ENCODE data around the gene TACR1.

The TACR1 gene

DNA sequence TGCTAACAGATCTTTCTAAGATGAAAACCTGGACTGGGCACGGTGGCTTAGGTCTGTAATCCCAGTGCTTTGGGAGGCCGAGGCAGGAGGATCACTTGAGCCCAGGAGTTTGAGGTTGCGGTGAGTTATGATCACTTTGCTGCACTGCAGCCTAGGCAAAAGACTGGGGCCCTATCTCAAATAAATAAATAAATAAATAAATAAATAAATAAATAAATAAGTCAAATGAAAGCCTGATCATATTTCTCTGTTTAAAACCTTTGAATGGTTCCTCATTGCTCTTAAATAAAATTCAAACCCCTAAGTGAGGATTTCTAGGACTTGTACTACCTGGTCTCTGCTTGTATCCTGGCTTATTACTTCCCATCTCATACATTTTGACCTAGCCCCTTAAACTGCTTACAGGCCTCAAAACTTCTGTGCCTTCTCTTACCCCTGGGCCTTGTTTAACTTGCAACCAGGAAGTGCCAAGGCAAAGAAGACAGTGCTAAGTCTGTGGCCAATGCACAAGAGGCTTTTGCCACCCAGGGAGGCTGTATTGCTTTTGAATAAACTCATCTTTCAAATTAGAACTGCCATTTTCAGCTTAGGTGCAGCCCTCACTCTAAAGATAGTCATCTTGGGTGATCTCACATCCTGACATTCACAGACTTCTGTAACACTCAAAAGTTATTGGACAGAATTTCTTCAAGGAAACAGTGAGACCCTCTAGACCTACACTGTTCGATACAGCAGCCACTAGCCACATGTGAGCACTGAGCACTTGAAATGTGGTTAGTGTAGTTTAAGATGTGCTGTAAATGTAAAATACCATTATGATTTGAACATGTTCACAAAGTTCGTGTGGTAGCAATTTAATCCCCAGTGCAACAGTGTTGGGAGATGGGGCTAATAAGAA is 167.2 kb downstream of the TACR1 start:
- H3K36me3 ChIP-seq (ENCODE audit: low read depth) = no peaks in the 10 kb centered on the region
- TF ChIP-seq, protein P1, sequence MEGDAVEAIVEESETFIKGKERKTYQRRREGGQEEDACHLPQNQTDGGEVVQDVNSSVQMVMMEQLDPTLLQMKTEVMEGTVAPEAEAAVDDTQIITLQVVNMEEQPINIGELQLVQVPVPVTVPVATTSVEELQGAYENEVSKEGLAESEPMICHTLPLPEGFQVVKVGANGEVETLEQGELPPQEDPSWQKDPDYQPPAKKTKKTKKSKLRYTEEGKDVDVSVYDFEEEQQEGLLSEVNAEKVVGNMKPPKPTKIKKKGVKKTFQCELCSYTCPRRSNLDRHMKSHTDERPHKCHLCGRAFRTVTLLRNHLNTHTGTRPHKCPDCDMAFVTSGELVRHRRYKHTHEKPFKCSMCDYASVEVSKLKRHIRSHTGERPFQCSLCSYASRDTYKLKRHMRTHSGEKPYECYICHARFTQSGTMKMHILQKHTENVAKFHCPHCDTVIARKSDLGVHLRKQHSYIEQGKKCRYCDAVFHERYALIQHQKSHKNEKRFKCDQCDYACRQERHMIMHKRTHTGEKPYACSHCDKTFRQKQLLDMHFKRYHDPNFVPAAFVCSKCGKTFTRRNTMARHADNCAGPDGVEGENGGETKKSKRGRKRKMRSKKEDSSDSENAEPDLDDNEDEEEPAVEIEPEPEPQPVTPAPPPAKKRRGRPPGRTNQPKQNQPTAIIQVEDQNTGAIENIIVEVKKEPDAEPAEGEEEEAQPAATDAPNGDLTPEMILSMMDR (IDR thresholded peaks at IDR 0.05; ENCODE audit: poor library complexity, severe bottlenecking) = no peak
- ATAC-seq (ENCODE audit: low read depth) (no peak), DNase-seq (ENCODE audit: low spot score) (no peak)
- no peak overlapping the region for H3K4me3 ChIP-seq (ENCODE audit: severe bottlenecking)
- no peaks in the 10 kb centered on the region for H3K9me3 ChIP-seq (ENCODE audit: severe bottlenecking)
- no peak overlapping the region for H3K27ac ChIP-seq (ENCODE audit: poor library complexity, severe bottlenecking)
- H3K27me3 ChIP-seq (ENCODE audit: insufficient read depth, poor library complexity, severe bottlenecking) = no peaks in the 10 kb centered on the region
- no peaks in the 10 kb centered on the region for H3K4me1 ChIP-seq (ENCODE audit: insufficient read depth, poor library complexity, severe bottlenecking)

DNA sequence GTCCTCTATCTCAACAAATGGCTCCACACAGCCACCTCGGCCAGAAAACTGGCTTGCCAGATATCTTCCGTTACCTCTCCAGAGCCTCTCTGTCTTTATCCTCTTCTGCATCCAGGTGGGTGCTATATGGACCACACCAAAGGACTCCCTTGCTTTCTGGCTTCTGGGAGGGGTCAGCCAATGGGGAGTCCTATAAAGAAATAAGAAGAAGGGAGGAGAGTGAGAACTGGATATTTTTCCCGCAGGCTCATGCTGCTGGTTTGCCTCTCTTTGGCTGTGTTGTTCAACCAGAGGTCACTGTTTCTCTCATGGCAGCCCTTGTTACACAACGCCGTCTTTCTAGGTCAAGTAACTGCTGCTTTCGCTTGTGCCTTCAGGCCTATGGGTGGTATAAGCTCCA is 168.1 kb downstream of the TACR1 start:
- Histone ChIP-seq H3K4me1 (ENCODE audit: insufficient read depth, poor library complexity, severe bottlenecking) (no peaks in the 10 kb centered on the region), H3K36me3 (ENCODE audit: low read depth) (no peaks in the 10 kb centered on the region), H3K9me3 (ENCODE audit: severe bottlenecking) (no peaks in the 10 kb centered on the region), H3K27me3 (ENCODE audit: insufficient read depth, poor library complexity, severe bottlenecking) (no peaks in the 10 kb centered on the region), H3K4me3 (ENCODE audit: severe bottlenecking) (no peak overlapping the region), H3K27ac (ENCODE audit: poor library complexity, severe bottlenecking) (no peak overlapping the region)
- TF ChIP-seq, protein P1 (IDR thresholded peaks at IDR 0.05; ENCODE audit: poor library complexity, severe bottlenecking) = no peak
- DNase-seq (ENCODE audit: low spot score) (no peak), ATAC-seq (ENCODE audit: low read depth) (no peak)

DNA sequence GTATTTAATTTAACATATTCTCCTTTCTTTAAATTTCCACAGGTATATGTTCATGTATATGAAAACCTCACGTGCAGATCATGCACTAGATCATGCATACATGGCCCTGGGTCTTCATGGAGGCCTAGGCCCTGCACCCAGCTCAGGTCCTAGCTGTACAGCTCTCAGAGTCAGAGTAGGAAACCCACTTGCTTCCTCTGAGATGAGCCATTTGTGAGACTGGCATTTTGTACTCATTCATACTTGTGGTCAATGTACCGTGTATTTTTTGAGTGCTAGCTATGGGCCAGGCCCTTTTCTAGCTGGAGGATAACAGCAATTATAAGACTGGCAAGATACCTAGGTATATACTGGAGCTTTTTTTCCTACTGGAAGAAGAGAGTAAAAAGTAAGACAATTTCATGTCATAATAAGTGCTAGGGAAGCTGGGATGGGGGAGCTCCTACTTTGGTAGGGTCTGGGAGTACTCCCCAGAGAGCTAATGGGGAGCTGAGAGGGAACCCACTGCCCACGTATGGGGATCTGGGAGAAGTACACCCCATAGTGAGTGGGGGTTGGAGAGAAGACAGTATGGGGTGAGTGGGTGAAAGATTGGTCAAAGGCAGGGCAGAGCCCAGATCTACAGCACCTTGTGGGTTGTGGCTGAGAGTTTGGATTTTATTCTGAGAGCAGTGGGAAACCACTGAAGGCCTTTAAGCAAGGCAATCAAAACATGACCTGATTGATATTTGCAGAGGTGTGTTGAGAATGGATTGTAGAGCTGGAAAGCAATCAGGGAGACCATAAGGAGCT is 168.9 kb downstream of the TACR1 start:
- H3K9me3 ChIP-seq (ENCODE audit: severe bottlenecking) = no peaks in the 10 kb centered on the region
- no peak overlapping the region for H3K27ac ChIP-seq (ENCODE audit: poor library complexity, severe bottlenecking)
- no peaks in the 10 kb centered on the region for H3K27me3 ChIP-seq (ENCODE audit: insufficient read depth, poor library complexity, severe bottlenecking)
- DNase-seq (ENCODE audit: low spot score) = no peak
- TF ChIP-seq, protein P1 (IDR thresholded peaks at IDR 0.05; ENCODE audit: poor library complexity, severe bottlenecking) = no peak
- no peak overlapping the region for H3K4me3 ChIP-seq (ENCODE audit: severe bottlenecking)
- no peaks in the 10 kb centered on the region for H3K4me1 ChIP-seq (ENCODE audit: insufficient read depth, poor library complexity, severe bottlenecking)
- ATAC-seq (ENCODE audit: low read depth) = no peak
- H3K36me3 ChIP-seq (ENCODE audit: low read depth) = no peaks in the 10 kb centered on the region

DNA sequence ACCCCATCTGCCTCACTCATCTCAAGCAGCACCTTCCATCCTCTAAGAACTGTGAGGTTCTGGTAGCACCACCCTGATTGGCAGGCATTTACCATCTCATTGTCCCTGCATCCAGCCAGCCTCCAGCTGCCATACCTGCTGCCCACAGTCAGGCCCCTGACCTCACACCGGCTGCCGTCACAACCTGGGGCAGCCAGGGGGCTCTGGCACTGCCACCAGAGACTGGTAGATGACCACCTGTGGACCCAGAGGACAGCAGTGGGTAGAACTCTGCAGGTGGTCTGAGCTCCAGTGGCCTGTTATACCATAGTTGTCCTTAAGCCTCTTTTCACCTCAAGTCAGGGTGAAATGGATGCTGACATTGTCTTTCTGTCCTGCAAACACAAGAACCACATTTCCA is 171.4 kb downstream of the TACR1 start:
- no peaks in the 10 kb centered on the region for H3K9me3 ChIP-seq (ENCODE audit: severe bottlenecking)
- no peak overlapping the region for H3K4me3 ChIP-seq (ENCODE audit: severe bottlenecking)
- TF ChIP-seq, protein P1 (IDR thresholded peaks at IDR 0.05; ENCODE audit: poor library complexity, severe bottlenecking) = no peak
- H3K4me1 ChIP-seq (ENCODE audit: insufficient read depth, poor library complexity, severe bottlenecking) = no peaks in the 10 kb centered on the region
- ATAC-seq (ENCODE audit: low read depth) = no peak
- no peaks in the 10 kb centered on the region for H3K36me3 ChIP-seq (ENCODE audit: low read depth)
- no peaks in the 10 kb centered on the region for H3K27me3 ChIP-seq (ENCODE audit: insufficient read depth, poor library complexity, severe bottlenecking)
- H3K27ac ChIP-seq (ENCODE audit: poor library complexity, severe bottlenecking) = no peak overlapping the region
- no peak for DNase-seq (ENCODE audit: low spot score)
